H9 (cell line): ENCODE results near the gene ATG5. TPM values are rescaled to one million over a fixed set of nuclear protein-coding genes. Genes with fewer than 3 reads are reported as not detected.

ENCODE experiments used
- DNase-seq: peaks from one replicate; pipeline ENCODE4 v3.0.0-alpha.2; 2017
- H2AFZ ChIP-seq: one replicate; pipeline ENCODE4 v1.6.1; 2013; ENCODE audit warnings: mild to moderate bottlenecking, low read length, control low read depth, moderate library complexity
- H2AK5ac ChIP-seq: 2 replicates; pipeline ENCODE4 v1.6.1; 2013; ENCODE audit warnings: low read length, control low read depth, mixed read lengths; ENCODE audit not compliant: insufficient read length
- H2BK120ac ChIP-seq: one replicate; pipeline ENCODE4 v1.6.1; 2013; ENCODE audit warnings: low read depth, mild to moderate bottlenecking, low read length, control low read depth, inconsistent platforms; ENCODE audit not compliant: poor library complexity, severe bottlenecking
- H2BK12ac ChIP-seq: 2 replicates; pipeline ENCODE4 v1.6.1; 2013; ENCODE audit warnings: low read length, control low read depth, mixed read lengths, low read depth; ENCODE audit not compliant: insufficient read length
- H2BK15ac ChIP-seq: 2 replicates; pipeline ENCODE4 v1.6.1; 2013; ENCODE audit warnings: low read depth, low read length, control low read depth
- H2BK20ac ChIP-seq: one replicate; pipeline ENCODE4 v1.6.1; 2013; ENCODE audit warnings: low read depth, mild to moderate bottlenecking, low read length, control low read depth, inconsistent platforms; ENCODE audit not compliant: poor library complexity, severe bottlenecking
- H2BK5ac ChIP-seq: 2 replicates; pipeline ENCODE4 v1.6.1; 2013; ENCODE audit warnings: low read length, control low read depth, mixed read lengths; ENCODE audit not compliant: insufficient read length
- H3K14ac ChIP-seq: 2 replicates; pipeline ENCODE4 v1.6.1; 2013; ENCODE audit warnings: low read length, control low read depth; ENCODE audit not compliant: insufficient read depth
- H3K18ac ChIP-seq: 2 replicates; pipeline ENCODE4 v1.6.1; 2013; ENCODE audit warnings: low read depth, mild to moderate bottlenecking, mixed read lengths, low read length, control low read depth; ENCODE audit not compliant: insufficient read length
- H3K23ac ChIP-seq: 2 replicates; pipeline ENCODE4 v1.6.1; 2013; ENCODE audit warnings: low read length, control low read depth, mixed read lengths, low read depth; ENCODE audit not compliant: insufficient read length
- H3K23me2 ChIP-seq: 2 replicates; pipeline ENCODE4 v1.6.1; 2013; ENCODE audit warnings: low read depth, mild to moderate bottlenecking, mixed read lengths, low read length, control low read depth; ENCODE audit not compliant: insufficient read length, poor library complexity, severe bottlenecking
- H3K27ac ChIP-seq: 2 replicates; pipeline ENCODE4 v1.5.1; 2013; ENCODE audit warnings: low read length, control low read depth, mixed read lengths, low read depth; ENCODE audit not compliant: insufficient read length
- H3K27me3 ChIP-seq: 2 replicates; pipeline ENCODE4 v1.6.1; 2013; ENCODE audit warnings: low read length, control low read depth, inconsistent platforms; ENCODE audit not compliant: insufficient read depth
- H3K4ac ChIP-seq: 2 replicates; pipeline ENCODE4 v1.6.1; 2013; ENCODE audit warnings: low read depth, mild to moderate bottlenecking, control low read depth, inconsistent platforms, low read length, moderate library complexity
- H3K4me1 ChIP-seq: 2 replicates; pipeline ENCODE4 v1.6.1; 2013; ENCODE audit warnings: low read length, control low read depth, inconsistent platforms; ENCODE audit not compliant: insufficient read depth
- H3K4me2 ChIP-seq: 2 replicates; pipeline ENCODE4 v1.6.1; 2013; ENCODE audit warnings: low read length, control low read depth, mixed read lengths; ENCODE audit not compliant: insufficient read length, insufficient read depth
- H3K56ac ChIP-seq: 2 replicates; pipeline ENCODE4 v1.6.1; 2013; ENCODE audit warnings: low read depth, mild to moderate bottlenecking, mixed read lengths, low read length, control low read depth; ENCODE audit not compliant: insufficient read length
- H3K79me1 ChIP-seq: 2 replicates; pipeline ENCODE4 v1.6.1; 2013; ENCODE audit warnings: low read depth, mild to moderate bottlenecking, moderate library complexity, low read length, control low read depth, inconsistent platforms; ENCODE audit not compliant: insufficient read depth, poor library complexity, severe bottlenecking
- H3K79me2 ChIP-seq: 2 replicates; pipeline ENCODE4 v1.6.1; 2013; ENCODE audit warnings: low read length, control low read depth, inconsistent platforms; ENCODE audit not compliant: insufficient read depth
- H3K9ac ChIP-seq: 2 replicates; pipeline ENCODE4 v1.6.1; 2013; ENCODE audit warnings: low read length, control low read depth, mixed read lengths; ENCODE audit not compliant: insufficient read length; ENCODE audit errors: extremely low read depth
- H3K9me3 ChIP-seq: one replicate; pipeline ENCODE4 v1.6.1; 2013; ENCODE audit warnings: low read depth, low read length, inconsistent platforms; ENCODE audit not compliant: control insufficient read depth
- H3T11ph ChIP-seq: one replicate; pipeline ENCODE4 v1.6.1; 2013; ENCODE audit warnings: mild to moderate bottlenecking, low read length, control low read depth, inconsistent platforms
- H4K20me1 ChIP-seq: one replicate; pipeline ENCODE4 v1.6.1; 2013; ENCODE audit not compliant: control insufficient read depth, insufficient read length, insufficient read depth
- H4K5ac ChIP-seq: 2 replicates; pipeline ENCODE4 v1.6.1; 2013; ENCODE audit warnings: low read depth, mild to moderate bottlenecking, mixed read lengths, low read length, control low read depth; ENCODE audit not compliant: insufficient read length
- H4K8ac ChIP-seq: replicated peaks from 2 replicates; pipeline ENCODE4 v1.6.1; 2013; ENCODE audit warnings: low read length, control low read depth, mixed read lengths, low read depth; ENCODE audit not compliant: insufficient read length
- H4K91ac ChIP-seq: 2 replicates; pipeline ENCODE4 v1.6.1; 2013; ENCODE audit warnings: low read depth, mild to moderate bottlenecking, moderate library complexity, mixed read lengths, low read length, control low read depth; ENCODE audit not compliant: insufficient read length
- H3K27ac Mint-ChIP-seq, 3 experiments: 2 replicates in 2 of 3; 3 replicates in 1 of 3; pipeline ENCODE4 v1.8.0; 2020 to 2021; ENCODE audit warnings: mixed read lengths in 3 of 3, mild to moderate bottlenecking in 1 of 3, moderate library complexity in 1 of 3
- H3K27me3 Mint-ChIP-seq: 2 replicates; pipeline ENCODE4 v1.8.0; 2021; ENCODE audit warnings: low read depth, mild to moderate bottlenecking, moderate library complexity, mixed read lengths
- H3K36me3 Mint-ChIP-seq, 3 experiments: 2 replicates in 2 of 3; 3 replicates in 1 of 3; pipeline ENCODE4 v1.8.0; 2020 to 2021; ENCODE audit warnings: low read depth in 3 of 3, mixed read lengths in 3 of 3; ENCODE audit not compliant: insufficient read depth in 1 of 3
- H3K4me1 Mint-ChIP-seq, 2 experiments: 2 replicates each; pipeline ENCODE4 v1.8.0; 2020; ENCODE audit warnings: mixed read lengths in 2 of 2
- H3K4me3 Mint-ChIP-seq, 2 experiments: 2 replicates in 1 of 2; 3 replicates in 1 of 2; pipeline ENCODE4 v1.8.0; 2020 to 2021; ENCODE audit warnings: mild to moderate bottlenecking in 2 of 2, mixed read lengths in 2 of 2, moderate library complexity in 1 of 2
- H3K9me3 Mint-ChIP-seq, 2 experiments: 2 replicates in 1 of 2; 3 replicates in 1 of 2; pipeline ENCODE4 v1.8.0; 2020; ENCODE audit warnings: mild to moderate bottlenecking in 2 of 2, mixed read lengths in 2 of 2, moderate library complexity in 1 of 2
- whole genome bisulfite sequencing: extraction: QIAGEN DNeasy Blood & Tissue Kit; methylation state at CpG from one replicate; pipeline ENCODE4 v1.1.7; 2013; ENCODE audit warnings: missing lambda C conversion rate, low lambda C conversion rate, mixed read lengths; ENCODE audit not compliant: insufficient read length; ENCODE audit errors: extremely low coverage; 5-methylcytosine and 5-hydroxymethylcytosine counted together
- total RNA-seq: library from RNA; stranded (reverse); gene quantifications from 2 replicates; pipeline ENCODE4 v1.2.1, GENCODE V29; 2021
- TF ChIP-seq, protein P1 (sequence below): fragments of 200-600 bp; sonication (generic); conservative IDR thresholded peaks from 3 replicates; pipeline ENCODE4 v1.8.0; 2021; ENCODE audit warnings: antibody characterized with exemption, mild to moderate bottlenecking

The ATG5 gene
- total RNA-seq, 1 experiment from 2014 or later, result 36.7 TPM

DNA sequence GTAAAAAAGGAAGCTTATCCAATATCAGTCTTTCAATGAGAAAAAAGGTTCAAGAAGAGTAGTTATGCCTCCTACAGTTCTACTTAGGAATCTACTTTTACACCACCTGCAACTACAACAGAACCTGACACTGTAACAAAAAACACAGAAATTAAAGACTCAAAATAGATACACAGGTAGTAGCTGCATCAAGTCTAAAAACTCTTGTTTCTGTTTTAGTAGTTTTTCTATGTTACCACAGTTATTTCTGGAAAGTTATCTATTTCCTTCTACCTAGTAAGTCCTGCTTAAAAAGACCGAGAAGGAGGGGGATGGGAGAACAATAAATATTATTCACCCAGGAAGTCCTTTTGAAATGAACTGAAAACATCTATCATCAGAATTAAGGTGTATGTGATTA is 52.5 kb downstream of the ATG5 start:
- no peak overlapping the region for H4K8ac ChIP-seq
- no peak overlapping the region for H3K27ac ChIP-seq
- no peaks in the 10 kb centered on the region for H3K23me2 ChIP-seq
- no peak overlapping the region for H2BK12ac ChIP-seq
- no peak overlapping the region for H4K91ac ChIP-seq
- no peak overlapping the region for H2BK15ac ChIP-seq
- Mint-ChIP-seq H3K9me3 (peaks cover 4 to 6% of the 10 kb centered on the region in 2 experiments), H3K36me3 (peaks cover 7 to 15% (median 12%) of the 10 kb centered on the region in 3 experiments), H3K4me3 (no peak overlapping the region), H3K4me1 (peaks cover 4% of the 10 kb centered on the region in 2 experiments), H3K27me3 (no peaks in the 10 kb centered on the region), H3K27ac (peak overlapping the region in 2 of 3 experiments; percentile 32 to 34; a peak in 1 of 7 replicates)
- H3K79me2 ChIP-seq, result peaks cover 2% of the 10 kb centered on the region; the same call in 1 of the 2 replicates
- H3K14ac ChIP-seq, result no peak overlapping the region
- H2BK20ac ChIP-seq, result no peak overlapping the region
- no peak overlapping the region for H3K9ac ChIP-seq
- H3K18ac ChIP-seq, result no peak overlapping the region
- H2BK120ac ChIP-seq, result no peak overlapping the region
- no CpG with 5 or more reads among the region's 1 CpG for WGBS
- no peak overlapping the region for H3K56ac ChIP-seq
- H3K23ac ChIP-seq, result no peak overlapping the region
- H3K4me1 ChIP-seq, result no peaks in the 10 kb centered on the region
- H3K4me2 ChIP-seq, result no peak overlapping the region
- H2AFZ ChIP-seq, result no peak overlapping the region
- no peaks in the 10 kb centered on the region for H4K20me1 ChIP-seq
- H2AK5ac ChIP-seq, result no peak overlapping the region
- peaks cover 3% of the 10 kb centered on the region for H3K79me1 ChIP-seq
- no peak overlapping the region for H2BK5ac ChIP-seq
- no peak overlapping the region for H4K5ac ChIP-seq
- no peaks in the 10 kb centered on the region for H3K27me3 ChIP-seq
- H3K9me3 ChIP-seq, result no peaks in the 10 kb centered on the region
- H3K4ac ChIP-seq, result no peak overlapping the region
- no peak for DNase-seq
- H3T11ph ChIP-seq, result no peak overlapping the region
- TF ChIP-seq, protein P1, sequence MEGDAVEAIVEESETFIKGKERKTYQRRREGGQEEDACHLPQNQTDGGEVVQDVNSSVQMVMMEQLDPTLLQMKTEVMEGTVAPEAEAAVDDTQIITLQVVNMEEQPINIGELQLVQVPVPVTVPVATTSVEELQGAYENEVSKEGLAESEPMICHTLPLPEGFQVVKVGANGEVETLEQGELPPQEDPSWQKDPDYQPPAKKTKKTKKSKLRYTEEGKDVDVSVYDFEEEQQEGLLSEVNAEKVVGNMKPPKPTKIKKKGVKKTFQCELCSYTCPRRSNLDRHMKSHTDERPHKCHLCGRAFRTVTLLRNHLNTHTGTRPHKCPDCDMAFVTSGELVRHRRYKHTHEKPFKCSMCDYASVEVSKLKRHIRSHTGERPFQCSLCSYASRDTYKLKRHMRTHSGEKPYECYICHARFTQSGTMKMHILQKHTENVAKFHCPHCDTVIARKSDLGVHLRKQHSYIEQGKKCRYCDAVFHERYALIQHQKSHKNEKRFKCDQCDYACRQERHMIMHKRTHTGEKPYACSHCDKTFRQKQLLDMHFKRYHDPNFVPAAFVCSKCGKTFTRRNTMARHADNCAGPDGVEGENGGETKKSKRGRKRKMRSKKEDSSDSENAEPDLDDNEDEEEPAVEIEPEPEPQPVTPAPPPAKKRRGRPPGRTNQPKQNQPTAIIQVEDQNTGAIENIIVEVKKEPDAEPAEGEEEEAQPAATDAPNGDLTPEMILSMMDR, result no peak; the same call in 2 of the 3 replicates
